Liver (tissue), 3 donors: Measurements from ENCODE around the gene WARS2.

Source experiments
- GABPA ChIP-seq, 2 donors: IDR thresholded peaks in 1 of 2; conservative IDR thresholded peaks in 1 of 2; 2 replicates each; pipeline ENCODE4 v1.6.1; 2016; ENCODE audit warnings: antibody characterized with exemption in 2 of 2, mild to moderate bottlenecking in 1 of 2, moderate library complexity in 1 of 2
- JUND ChIP-seq, 2 donors: IDR thresholded peaks; 2 replicates each; pipeline ENCODE4 v1.6.1; 2016; ENCODE audit warnings: antibody characterized with exemption in 2 of 2
- TF ChIP-seq, protein P1 (sequence below): fragments of 150-350 bp; IDR thresholded peaks from 2 replicates; pipeline ENCODE4 v1.5.1; 2017; ENCODE audit warnings: improper control_type of control experiment, low read depth, low read length; ENCODE audit not compliant: missing input control
- TF ChIP-seq, protein P2 (sequence below): IDR thresholded peaks from 2 replicates; pipeline ENCODE4 v1.6.1; 2016; ENCODE audit warnings: antibody characterized with exemption, mild to moderate bottlenecking
- TF ChIP-seq, protein P3 (sequence below): IDR thresholded peaks from 2 replicates; pipeline ENCODE4 v1.6.1; 2016; ENCODE audit warnings: antibody characterized with exemption
- TF ChIP-seq, protein P4 (sequence below): IDR thresholded peaks from 2 replicates; pipeline ENCODE4 v1.6.1; 2016; ENCODE audit warnings: antibody characterized with exemption
- donor health status: healthy.
- donor health status: healthy.

DNA sequence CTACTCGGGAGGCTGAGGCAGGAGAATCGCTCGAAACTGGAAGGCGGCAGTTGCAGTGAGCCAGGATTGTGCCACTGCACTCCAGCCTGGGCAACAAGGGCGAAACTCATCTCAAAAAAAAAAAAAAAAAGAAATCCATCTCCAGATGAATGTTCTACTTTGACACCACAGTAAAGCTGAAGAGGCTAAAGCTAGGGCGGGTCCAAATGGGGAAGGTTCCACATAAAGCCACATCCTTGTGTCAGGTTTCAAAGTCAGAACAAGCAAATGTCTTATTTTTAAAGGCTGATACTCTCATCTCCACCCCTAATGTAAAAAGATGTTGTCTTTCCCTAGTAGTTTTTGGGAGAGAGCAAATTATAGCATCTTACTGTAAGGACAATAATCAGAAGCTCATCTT lies 4.4 kb upstream of the WARS2 start:
- TF ChIP-seq GABPA (IDR thresholded peaks at IDR 0.05 in 1 of 2, conservative IDR thresholded peaks at IDR 0.05 in 1 of 2) (no peak), JUND (IDR thresholded peaks at IDR 0.05) (no peak)
- TF ChIP-seq, protein P1, sequence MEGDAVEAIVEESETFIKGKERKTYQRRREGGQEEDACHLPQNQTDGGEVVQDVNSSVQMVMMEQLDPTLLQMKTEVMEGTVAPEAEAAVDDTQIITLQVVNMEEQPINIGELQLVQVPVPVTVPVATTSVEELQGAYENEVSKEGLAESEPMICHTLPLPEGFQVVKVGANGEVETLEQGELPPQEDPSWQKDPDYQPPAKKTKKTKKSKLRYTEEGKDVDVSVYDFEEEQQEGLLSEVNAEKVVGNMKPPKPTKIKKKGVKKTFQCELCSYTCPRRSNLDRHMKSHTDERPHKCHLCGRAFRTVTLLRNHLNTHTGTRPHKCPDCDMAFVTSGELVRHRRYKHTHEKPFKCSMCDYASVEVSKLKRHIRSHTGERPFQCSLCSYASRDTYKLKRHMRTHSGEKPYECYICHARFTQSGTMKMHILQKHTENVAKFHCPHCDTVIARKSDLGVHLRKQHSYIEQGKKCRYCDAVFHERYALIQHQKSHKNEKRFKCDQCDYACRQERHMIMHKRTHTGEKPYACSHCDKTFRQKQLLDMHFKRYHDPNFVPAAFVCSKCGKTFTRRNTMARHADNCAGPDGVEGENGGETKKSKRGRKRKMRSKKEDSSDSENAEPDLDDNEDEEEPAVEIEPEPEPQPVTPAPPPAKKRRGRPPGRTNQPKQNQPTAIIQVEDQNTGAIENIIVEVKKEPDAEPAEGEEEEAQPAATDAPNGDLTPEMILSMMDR, result no peak
- TF ChIP-seq, protein P2, sequence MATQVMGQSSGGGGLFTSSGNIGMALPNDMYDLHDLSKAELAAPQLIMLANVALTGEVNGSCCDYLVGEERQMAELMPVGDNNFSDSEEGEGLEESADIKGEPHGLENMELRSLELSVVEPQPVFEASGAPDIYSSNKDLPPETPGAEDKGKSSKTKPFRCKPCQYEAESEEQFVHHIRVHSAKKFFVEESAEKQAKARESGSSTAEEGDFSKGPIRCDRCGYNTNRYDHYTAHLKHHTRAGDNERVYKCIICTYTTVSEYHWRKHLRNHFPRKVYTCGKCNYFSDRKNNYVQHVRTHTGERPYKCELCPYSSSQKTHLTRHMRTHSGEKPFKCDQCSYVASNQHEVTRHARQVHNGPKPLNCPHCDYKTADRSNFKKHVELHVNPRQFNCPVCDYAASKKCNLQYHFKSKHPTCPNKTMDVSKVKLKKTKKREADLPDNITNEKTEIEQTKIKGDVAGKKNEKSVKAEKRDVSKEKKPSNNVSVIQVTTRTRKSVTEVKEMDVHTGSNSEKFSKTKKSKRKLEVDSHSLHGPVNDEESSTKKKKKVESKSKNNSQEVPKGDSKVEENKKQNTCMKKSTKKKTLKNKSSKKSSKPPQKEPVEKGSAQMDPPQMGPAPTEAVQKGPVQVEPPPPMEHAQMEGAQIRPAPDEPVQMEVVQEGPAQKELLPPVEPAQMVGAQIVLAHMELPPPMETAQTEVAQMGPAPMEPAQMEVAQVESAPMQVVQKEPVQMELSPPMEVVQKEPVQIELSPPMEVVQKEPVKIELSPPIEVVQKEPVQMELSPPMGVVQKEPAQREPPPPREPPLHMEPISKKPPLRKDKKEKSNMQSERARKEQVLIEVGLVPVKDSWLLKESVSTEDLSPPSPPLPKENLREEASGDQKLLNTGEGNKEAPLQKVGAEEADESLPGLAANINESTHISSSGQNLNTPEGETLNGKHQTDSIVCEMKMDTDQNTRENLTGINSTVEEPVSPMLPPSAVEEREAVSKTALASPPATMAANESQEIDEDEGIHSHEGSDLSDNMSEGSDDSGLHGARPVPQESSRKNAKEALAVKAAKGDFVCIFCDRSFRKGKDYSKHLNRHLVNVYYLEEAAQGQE, result no peak
- TF ChIP-seq, protein P3, sequence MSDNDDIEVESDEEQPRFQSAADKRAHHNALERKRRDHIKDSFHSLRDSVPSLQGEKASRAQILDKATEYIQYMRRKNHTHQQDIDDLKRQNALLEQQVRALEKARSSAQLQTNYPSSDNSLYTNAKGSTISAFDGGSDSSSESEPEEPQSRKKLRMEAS, result no peak
- TF ChIP-seq, protein P4, sequence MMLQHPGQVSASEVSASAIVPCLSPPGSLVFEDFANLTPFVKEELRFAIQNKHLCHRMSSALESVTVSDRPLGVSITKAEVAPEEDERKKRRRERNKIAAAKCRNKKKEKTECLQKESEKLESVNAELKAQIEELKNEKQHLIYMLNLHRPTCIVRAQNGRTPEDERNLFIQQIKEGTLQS, result no peak
